Ishikawa (cell line): Measurements from ENCODE around the gene IKZF1.

Experiments used
- CEBPB ChIP-seq: IDR thresholded peaks from 2 replicates; pipeline ENCODE4 v1.6.1; 2012
- CREB1 ChIP-seq: IDR thresholded peaks from 2 replicates; pipeline ENCODE4 v1.6.1; 2012; ENCODE audit warnings: low read depth
- EGR1 ChIP-seq: IDR thresholded peaks from 2 replicates; pipeline ENCODE4 v1.6.1; 2012
- EP300 ChIP-seq: IDR thresholded peaks from 2 replicates; pipeline ENCODE4 v1.6.1; 2012; ENCODE audit warnings: borderline replicate concordance
- FOXM1 ChIP-seq: IDR thresholded peaks from 2 replicates; pipeline ENCODE4 v1.6.1; 2012; ENCODE audit warnings: low read depth, borderline replicate concordance
- MAX ChIP-seq: IDR thresholded peaks from 2 replicates; pipeline ENCODE4 v1.6.1; 2012
- NFIC ChIP-seq: IDR thresholded peaks from 2 replicates; pipeline ENCODE4 v1.6.1; 2012
- RAD21 ChIP-seq: IDR thresholded peaks from 2 replicates; pipeline ENCODE4 v1.6.1; 2012; ENCODE audit warnings: low read depth
- REST ChIP-seq: IDR thresholded peaks from 2 replicates; pipeline ENCODE4 v1.6.1; 2012; ENCODE audit warnings: low read depth, mild to moderate bottlenecking
- TAF1 ChIP-seq: IDR thresholded peaks from 2 replicates; pipeline ENCODE4 v1.6.1; 2012; ENCODE audit warnings: low read depth, mild to moderate bottlenecking
- TCF12 ChIP-seq: IDR thresholded peaks from 2 replicates; pipeline ENCODE4 v1.6.1; 2012; ENCODE audit warnings: low read depth
- TEAD4 ChIP-seq: IDR thresholded peaks from 2 replicates; pipeline ENCODE4 v1.6.1; 2012
- USF1 ChIP-seq: IDR thresholded peaks from 2 replicates; pipeline ENCODE4 v1.6.1; 2012
- YY1 ChIP-seq: IDR thresholded peaks from 2 replicates; pipeline ENCODE4 v1.6.1; 2012; ENCODE audit warnings: low read depth
- ZBTB7A ChIP-seq: IDR thresholded peaks from 2 replicates; pipeline ENCODE4 v1.6.1; 2012; ENCODE audit warnings: low read depth

IKZF1 gene

GRCh38 chr7:50352751-50353150 lies 48.2 kb downstream of the IKZF1 start:
- no peak for TF ChIP-seq USF1
- no peak for TF ChIP-seq FOXM1
- no peak for TF ChIP-seq EP300
- TF ChIP-seq EGR1: no peak
- no peak for TF ChIP-seq CEBPB
- TF ChIP-seq TEAD4: no peak

GRCh38 chr7:50353201-50353600 lies 48.7 kb downstream of the IKZF1 start:
- TF ChIP-seq EP300 (no peak), CEBPB (no peak), USF1 (no peak), EGR1 (no peak), RAD21 (no peak), ZBTB7A (no peak), TEAD4 (no peak), NFIC (no peak), YY1 (no peak), REST (no peak), TAF1 (no peak), FOXM1 (no peak), CREB1 (no peak), TCF12 (no peak), MAX (no peak)

- TF ChIP-seq TAF1: no peak
Measured at GRCh38 chr7:50353894-50354595, 49.5 kb downstream of the IKZF1 start.

DNA sequence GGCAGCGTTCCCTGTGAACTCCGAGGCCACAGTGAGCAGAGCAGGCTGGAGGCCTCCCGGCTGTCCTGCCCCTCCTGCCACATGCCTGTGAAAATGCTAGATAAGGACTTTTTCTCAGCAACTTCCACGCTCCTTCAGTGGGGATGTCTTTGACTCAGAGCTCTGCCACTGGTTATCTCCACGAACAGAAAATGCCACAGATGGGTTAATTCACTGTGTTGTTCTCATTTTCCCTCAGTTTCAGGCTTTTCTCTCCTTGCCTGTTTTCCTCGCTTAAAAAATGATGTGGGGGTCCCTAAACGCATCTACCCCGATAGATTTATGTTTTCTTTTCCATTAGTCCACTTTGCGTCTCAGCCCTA lies 51.3 kb downstream of the IKZF1 start:
- TF ChIP-seq CEBPB (no peak), ZBTB7A (no peak), MAX (no peak), TEAD4 (no peak)

DNA sequence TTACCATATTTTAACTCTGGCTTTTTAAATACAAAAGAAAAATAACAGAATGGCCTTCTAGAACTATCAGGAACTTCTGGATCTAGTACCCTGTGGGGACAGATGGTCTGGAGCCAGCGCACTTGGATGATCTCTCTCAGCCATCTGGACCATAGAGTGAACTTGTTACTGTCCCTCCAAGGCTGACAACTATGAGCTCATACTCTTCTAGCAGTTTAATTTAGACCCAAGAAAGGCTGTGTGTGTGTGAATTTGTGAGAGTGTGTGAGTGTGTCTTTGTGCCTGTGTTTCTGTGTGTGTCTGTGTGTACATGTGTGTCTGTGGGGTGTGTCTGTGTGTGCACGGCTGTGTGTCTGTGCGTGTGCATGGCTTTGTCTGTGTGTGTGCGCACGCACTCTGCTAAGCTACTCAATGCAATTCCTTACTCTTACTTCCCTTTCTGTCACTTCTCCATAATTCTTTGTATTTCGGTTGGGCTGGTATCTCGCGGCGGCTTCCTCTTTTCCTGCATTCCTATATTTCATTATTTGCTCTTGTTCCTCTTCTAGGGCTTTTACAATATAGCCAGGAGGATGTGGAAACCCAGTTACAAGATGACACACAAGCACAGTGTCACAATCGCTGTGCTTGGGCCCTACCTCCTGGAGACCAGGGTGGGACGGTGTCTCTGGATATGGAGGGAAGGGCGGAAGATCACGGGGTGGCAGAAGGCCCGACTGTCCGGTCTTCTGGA lies 51.9 kb downstream of the IKZF1 start:
- TF ChIP-seq TEAD4 (no peak), EGR1 (no peak), FOXM1 (no peak), MAX (no peak), REST (no peak), TCF12 (no peak), USF1 (no peak), RAD21 (no peak), ZBTB7A (no peak), CEBPB (no peak), YY1 (no peak)

DNA sequence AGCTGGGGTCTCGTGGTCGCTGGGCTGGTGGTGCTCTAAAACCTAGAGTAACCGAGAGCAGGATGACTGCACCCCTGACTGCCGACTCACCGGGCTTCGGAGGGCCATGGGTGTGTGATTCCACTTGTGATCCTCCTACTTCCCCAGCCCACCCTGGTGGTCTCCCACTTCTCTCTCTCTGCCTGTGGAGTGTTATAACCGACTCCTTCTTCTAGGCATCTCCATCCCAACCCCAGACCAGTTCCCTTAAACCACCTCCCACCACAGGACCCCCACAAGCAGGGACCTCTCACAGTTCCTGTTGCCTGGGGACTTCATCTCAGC lies 52.4 kb downstream of the IKZF1 start:
- TF ChIP-seq EP300 (no peak), TAF1 (no peak), RAD21 (no peak), TCF12 (no peak), EGR1 (no peak)
